Thymus (tissue), 11 donors: ENCODE measurements around the gene NINL. TPM values are rescaled to one million over a fixed set of nuclear protein-coding genes. Genes with fewer than 3 reads are reported as not detected.

Experiments used
- DNase-seq, 9 donors: peaks; one replicate each; pipeline ENCODE4 v3.0.0-alpha.2; 2013; ENCODE audit warnings: low spot score in 9 of 9, low read depth in 6 of 9, missing footprints in 1 of 9
- H3K27ac ChIP-seq, 2 donors: one replicate each; pipeline ENCODE4 v1.5.1; 2013; ENCODE audit warnings: control low read depth in 1 of 2, low read depth in 1 of 2, low read length in 1 of 2, mild to moderate bottlenecking in 1 of 2, moderate library complexity in 1 of 2
- H3K27me3 ChIP-seq, 2 donors: one replicate each; pipeline ENCODE4 v1.5.1; 2013; ENCODE audit warnings: low read length in 1 of 2; ENCODE audit not compliant: control insufficient read depth in 2 of 2, insufficient read depth in 1 of 2
- H3K36me3 ChIP-seq, 2 donors: one replicate each; pipeline ENCODE4 v1.5.1; 2013; ENCODE audit warnings: low read length in 1 of 2, mild to moderate bottlenecking in 1 of 2, moderate library complexity in 1 of 2; ENCODE audit not compliant: control insufficient read depth in 2 of 2, insufficient read depth in 2 of 2
- H3K4me1 ChIP-seq, 2 donors: one replicate each; pipeline ENCODE4 v1.5.1; 2013; ENCODE audit warnings: low read length in 2 of 2; ENCODE audit not compliant: control insufficient read depth in 2 of 2, insufficient read depth in 2 of 2
- H3K4me3 ChIP-seq, 2 donors: one replicate each; pipeline ENCODE4 v1.5.1; 2013; ENCODE audit warnings: low read length in 2 of 2, control low read depth in 1 of 2, mild to moderate bottlenecking in 1 of 2
- H3K9me3 ChIP-seq, 2 donors: one replicate each; pipeline ENCODE4 v1.5.1; 2013; ENCODE audit warnings: low read length in 1 of 2, mild to moderate bottlenecking in 1 of 2; ENCODE audit not compliant: control insufficient read depth in 2 of 2, insufficient read depth in 1 of 2
- WGBS: extraction: QIAGEN DNeasy Blood & Tissue Kit; methylation state at CpG from one replicate; pipeline ENCODE4 v1.1.7; 2013; 5-methylcytosine and 5-hydroxymethylcytosine counted together
- polyA plus RNA-seq: library from polyadenylated mRNA; stranded (reverse); fragments of 200-250 nt; gene quantifications from one replicate; pipeline ENCODE4 v1.2.3, GENCODE V29; 2013
- total RNA-seq: library from RNA; stranded (reverse); fragments of 120-200 nt; gene quantifications from one replicate; pipeline ENCODE4 v1.2.4, GENCODE V29; 2013
- donor health status: healthy.

Gene NINL
- total and polyA plus RNA-seq, 2 donors = 14.1 to 28.5 TPM

- 54% methylated on average over 4 of the region's 4 CpGs for WGBS
- peaks cover 0 to 8% of the 10 kb centered on the region in 2 donors for H3K36me3 ChIP-seq
- H3K4me3 ChIP-seq = no peak overlapping the region
- H3K27ac ChIP-seq = peak overlapping the region; percentile 81 to 82
- H3K4me1 ChIP-seq = peaks cover 17 to 18% of the 10 kb centered on the region in 2 donors
- DNase-seq = peak in 8 of 9 donors; percentile 15 to 52 (median 32)
- H3K9me3 ChIP-seq = peaks cover 0 to 9% of the 10 kb centered on the region in 2 donors
- H3K27me3 ChIP-seq = no peaks in the 10 kb centered on the region
Measured at GRCh38 chr20:25533920-25534700, 51.2 kb downstream of the NINL start.

- DNase-seq = no peak
Measured at GRCh38 chr20:25532971-25533391, 52.4 kb downstream of the NINL start.

GRCh38 chr20:25532015-25532751 is 53.1 kb downstream of the NINL start:
- 95% methylated on average over 12 of the region's 12 CpGs for WGBS
- no peak overlapping the region for H3K4me3 ChIP-seq
- H3K27me3 ChIP-seq = no peaks in the 10 kb centered on the region
- H3K36me3 ChIP-seq = peaks cover 0 to 8% of the 10 kb centered on the region in 2 donors
- no peak for DNase-seq
- peaks cover 0 to 3% of the 10 kb centered on the region in 2 donors for H3K9me3 ChIP-seq
- H3K27ac ChIP-seq = no peak overlapping the region
- peaks cover 17 to 18% of the 10 kb centered on the region in 2 donors for H3K4me1 ChIP-seq

More at GRCh38 chr20:25532971-25533391, 52.4 kb downstream of the NINL start:
- H3K9me3 ChIP-seq = peaks cover 0 to 9% of the 10 kb centered on the region in 2 donors
- peak overlapping the region in 1 of 2 donors; percentile 18 for H3K27ac ChIP-seq
- no peak overlapping the region for H3K4me3 ChIP-seq
- H3K4me1 ChIP-seq = peaks cover 17 to 18% of the 10 kb centered on the region in 2 donors
- H3K36me3 ChIP-seq = peaks cover 0 to 8% of the 10 kb centered on the region in 2 donors
- no peaks in the 10 kb centered on the region for H3K27me3 ChIP-seq
- WGBS = 82% methylated on average over 11 of the region's 11 CpGs

DNA sequence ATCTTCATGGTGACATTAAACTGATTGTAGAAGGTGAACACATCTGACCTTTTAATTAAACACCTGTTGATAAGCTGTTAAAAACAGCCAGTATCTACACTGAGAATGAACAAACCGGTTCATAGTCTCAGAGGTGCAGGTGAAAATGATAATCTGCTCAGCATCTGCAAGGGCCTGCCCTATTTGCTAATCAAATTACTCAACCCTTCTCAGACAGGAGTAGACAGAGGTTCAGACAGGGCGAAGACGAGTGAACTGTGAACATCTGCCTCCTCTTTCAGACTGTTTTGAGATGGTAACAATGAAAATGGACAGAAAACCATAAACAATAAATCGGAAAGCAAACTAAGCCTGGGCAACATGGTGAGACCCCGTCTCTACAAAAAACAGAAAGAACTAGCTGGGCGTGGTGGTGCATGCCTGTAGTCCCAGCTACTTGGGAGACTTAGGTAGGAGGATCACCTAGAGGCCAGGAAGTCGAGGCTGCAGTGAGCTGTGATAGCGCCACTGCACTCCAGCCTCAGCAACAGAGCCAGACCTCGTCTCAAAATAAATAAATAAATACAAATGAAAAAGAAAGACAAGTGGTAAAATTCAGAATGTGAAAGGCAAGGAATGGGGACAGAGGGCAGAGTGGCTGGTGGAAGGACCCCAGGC is 55.9 kb downstream of the NINL start:
- no peak overlapping the region for H3K27ac ChIP-seq
- H3K27me3 ChIP-seq = no peaks in the 10 kb centered on the region
- peaks cover 14 to 15% of the 10 kb centered on the region in 2 donors for H3K4me1 ChIP-seq
- H3K9me3 ChIP-seq = no peaks in the 10 kb centered on the region
- WGBS = 95% methylated on average over 9 of the region's 9 CpGs
- no peak for DNase-seq
- peaks cover 0 to 11% of the 10 kb centered on the region in 2 donors for H3K36me3 ChIP-seq
- no peak overlapping the region for H3K4me3 ChIP-seq

- H3K4me1 ChIP-seq = peaks cover 3 to 4% of the 10 kb centered on the region in 2 donors
- no peaks in the 10 kb centered on the region for H3K9me3 ChIP-seq
- 96% methylated on average over 2 of the region's 2 CpGs for WGBS
- no peak for DNase-seq
- peaks cover 0 to 20% of the 10 kb centered on the region in 2 donors for H3K36me3 ChIP-seq
- H3K27ac ChIP-seq = no peak overlapping the region
- H3K4me3 ChIP-seq = no peak overlapping the region
- no peaks in the 10 kb centered on the region for H3K27me3 ChIP-seq
Measured at GRCh38 chr20:25527949-25528348, 57.4 kb downstream of the NINL start.

DNA sequence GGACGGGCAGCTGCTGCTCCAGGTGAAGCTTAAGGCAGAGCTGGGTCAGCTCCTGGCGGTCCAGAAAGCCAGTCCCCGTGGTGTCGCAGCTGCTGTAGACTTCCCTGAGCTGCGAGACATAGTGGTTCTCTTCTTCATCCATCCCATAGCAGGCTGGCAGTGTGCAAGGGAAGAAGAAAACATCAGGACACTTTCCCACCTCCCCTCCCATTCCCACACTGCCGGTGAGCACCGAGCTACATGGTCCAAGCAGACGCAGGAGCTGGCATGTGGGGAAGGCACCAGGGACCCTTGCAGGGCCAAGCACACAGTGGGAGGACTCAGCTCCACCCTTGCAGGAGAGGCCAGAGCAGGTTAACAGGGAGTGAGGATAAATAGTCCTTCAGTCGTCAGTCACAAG is 58.9 kb downstream of the NINL start:
- Histone ChIP-seq H3K36me3 (peaks cover 0 to 13% of the 10 kb centered on the region in 2 donors), H3K4me1 (no peaks in the 10 kb centered on the region), H3K4me3 (no peak overlapping the region), H3K27ac (no peak overlapping the region), H3K27me3 (no peaks in the 10 kb centered on the region), H3K9me3 (no peaks in the 10 kb centered on the region)
- 97% methylated on average over 9 of the region's 9 CpGs for WGBS
- DNase-seq = no peak

DNA sequence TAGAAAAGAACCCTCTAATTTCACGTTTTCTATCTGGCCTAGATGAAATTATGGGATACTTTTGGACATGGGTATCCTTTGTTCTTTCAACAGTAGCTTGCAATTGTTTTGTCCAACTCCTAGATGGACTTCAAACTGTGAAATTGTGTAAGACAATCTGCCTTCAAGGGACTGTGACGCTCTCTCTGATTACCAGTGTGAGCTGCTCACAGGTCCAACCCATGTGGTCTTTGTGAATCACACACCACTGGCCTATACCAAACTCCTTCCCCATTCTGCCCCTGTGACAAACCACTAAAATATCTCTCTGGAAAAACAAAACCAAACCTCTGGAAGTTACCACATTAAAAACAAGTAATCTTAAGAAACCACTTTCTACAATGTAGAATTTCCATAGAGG is 59.5 kb downstream of the NINL start:
- Histone ChIP-seq H3K27ac (no peak overlapping the region), H3K9me3 (no peaks in the 10 kb centered on the region), H3K27me3 (no peaks in the 10 kb centered on the region), H3K4me1 (no peaks in the 10 kb centered on the region), H3K4me3 (no peak overlapping the region), H3K36me3 (peaks cover 0 to 13% of the 10 kb centered on the region in 2 donors)
- no peak for DNase-seq
- 94% methylated on average over 2 of the region's 2 CpGs for WGBS

- no peak for DNase-seq
- Histone ChIP-seq H3K27me3 (no peaks in the 10 kb centered on the region), H3K4me1 (no peaks in the 10 kb centered on the region), H3K9me3 (no peaks in the 10 kb centered on the region), H3K27ac (no peak overlapping the region), H3K4me3 (no peak overlapping the region), H3K36me3 (peaks cover 0 to 13% of the 10 kb centered on the region in 2 donors)
- 96% methylated on average over 6 of the region's 6 CpGs for WGBS
Measured at GRCh38 chr20:25525295-25525694, 60.0 kb downstream of the NINL start.
